ENCODE results near the gene KDM2A.

KDM2A gene

GRCh38 chr11:67165623-67166022, 46.6 kb downstream of the KDM2A start:
- Histone ChIP-seq H3K4me1 (ENCODE audit: control insufficient read depth, insufficient read depth, low read length) (no peaks in the 10 kb centered on the region), H3K36me3 (ENCODE audit: control insufficient read depth in 2 of 2, insufficient read depth in 1 of 2, low read length in 2 of 2) (peaks cover 0 to 3% of the 10 kb centered on the region in 2 experiments; a peak in 1 of 3 replicates), H3K4me3 (ENCODE audit: low read depth, low read length) (no peak overlapping the region), H3K9me3 (ENCODE audit: control insufficient read depth, insufficient read depth, low read depth, low read length) (no peaks in the 10 kb centered on the region), H3K27ac (ENCODE audit: extremely low read depth, low read depth, low read length) (no peak overlapping the region)
- ChIA-PET POLR2A (no interaction called here), CTCF (interaction anchor here (0.5 to 1.2 kb wide), 3 partner anchors 20 to 84 kb away, joined by 3 to 5 read pairs (median 3); no protein-coding TSS in a partner anchor)
- TF ChIP-seq HOXC10 (CRISPR knock-in tag; IDR thresholded peaks at IDR 0.05) (no peak), PRDM6 (tag by site-specific recombination; IDR thresholded peaks at IDR 0.05) (peak; percentile 68), PRDM1 (tag by site-specific recombination; IDR thresholded peaks at IDR 0.05) (0 out of 2 replicates have a peak, but pooled peaks have one; percentile 21), ZNF501 (tag by site-specific recombination; IDR thresholded peaks at IDR 0.05) (no peak), ZNF843 (tag by site-specific recombination; IDR thresholded peaks at IDR 0.05) (peak; percentile 49; the same call in 1 of the 2 replicates), ZNF610 (tag by site-specific recombination; IDR thresholded peaks at IDR 0.05; ENCODE audit: borderline replicate concordance) (no peak), ZNF670 (tag by site-specific recombination; IDR thresholded peaks at IDR 0.05; ENCODE audit: low read depth) (no peak), ZNF18 (tag by site-specific recombination; IDR thresholded peaks at IDR 0.05) (no peak), ZNF544 (tag by site-specific recombination; IDR thresholded peaks at IDR 0.05) (no peak), ZNF114 (tag by site-specific recombination; IDR thresholded peaks at IDR 0.05) (no peak), ZNF518A (tag by site-specific recombination; conservative IDR thresholded peaks at IDR 0.05; ENCODE audit: low read depth) (no peak), FEZF1 (tag by site-specific recombination; IDR thresholded peaks at IDR 0.05) (0 out of 2 replicates have a peak, but pooled peaks have one; percentile 22)

- ChIA-PET CTCF (interaction anchor here (0.6 to 2.2 kb wide), 19 partner anchors 7 to 648 kb away, joined by 3 to 14 read pairs (median 3); no protein-coding TSS in a partner anchor), POLR2A (interaction anchor here (0.7 kb wide), 1 partner anchor 87 kb away, joined by 3 read pairs; no protein-coding TSS in a partner anchor)
- H3K36me3 ChIP-seq (ENCODE audit: control insufficient read depth in 2 of 2, insufficient read depth in 1 of 2, low read length in 2 of 2), result peaks cover 0 to 3% of the 10 kb centered on the region in 2 experiments; a peak in 1 of 3 replicates
- no peak overlapping the region for H3K4me3 ChIP-seq (ENCODE audit: low read depth, low read length)
- no peak overlapping the region for H3K27ac ChIP-seq (ENCODE audit: extremely low read depth, low read depth, low read length)
- H3K9me3 ChIP-seq (ENCODE audit: control insufficient read depth, insufficient read depth, low read depth, low read length), result no peaks in the 10 kb centered on the region
- no peaks in the 10 kb centered on the region for H3K4me1 ChIP-seq (ENCODE audit: control insufficient read depth, insufficient read depth, low read length)
- TF ChIP-seq ZNF629 (tag by site-specific recombination; IDR thresholded peaks at IDR 0.05) (peak; percentile 49), ZNF394 (tag by site-specific recombination; IDR thresholded peaks at IDR 0.05; ENCODE audit: borderline replicate concordance) (no peak), ZNF768 (tag by site-specific recombination; IDR thresholded peaks at IDR 0.05) (no peak), ZNF146 (tag by site-specific recombination; IDR thresholded peaks at IDR 0.05) (no peak), ATF2 (tag by site-specific recombination; IDR thresholded peaks at IDR 0.05; ENCODE audit: low read depth) (peak; percentile 53; the same call in 1 of the 2 replicates), ZFP3 (tag by site-specific recombination; IDR thresholded peaks at IDR 0.05; ENCODE audit: low read depth) (no peak), ZNF2 (tag by site-specific recombination; IDR thresholded peaks at IDR 0.05) (no peak), ZNF660 (tag by site-specific recombination; IDR thresholded peaks at IDR 0.05) (peak; percentile 80), FEZF1 (tag by site-specific recombination; IDR thresholded peaks at IDR 0.05) (no peak), ZNF350 (tag by site-specific recombination; IDR thresholded peaks at IDR 0.05) (no peak), ZBTB17 (tag by site-specific recombination; IDR thresholded peaks at IDR 0.05) (peak; percentile 44; the same call in 1 of the 2 replicates), ZNF354C (tag by site-specific recombination; IDR thresholded peaks at IDR 0.05; ENCODE audit: borderline replicate concordance, low read depth) (no peak), ZSCAN16 (tag by site-specific recombination; IDR thresholded peaks at IDR 0.05) (no peak), SP3 (tag by site-specific recombination; IDR thresholded peaks at IDR 0.05) (no peak), HOXC10 (CRISPR knock-in tag; IDR thresholded peaks at IDR 0.05) (no peak), ZNF623 (tag by site-specific recombination; IDR thresholded peaks at IDR 0.05) (no peak)
Observed at GRCh38 chr11:67167091-67167490, 48.0 kb downstream of the KDM2A start.
